ENCODE data around the gene CCNE1.

DNA sequence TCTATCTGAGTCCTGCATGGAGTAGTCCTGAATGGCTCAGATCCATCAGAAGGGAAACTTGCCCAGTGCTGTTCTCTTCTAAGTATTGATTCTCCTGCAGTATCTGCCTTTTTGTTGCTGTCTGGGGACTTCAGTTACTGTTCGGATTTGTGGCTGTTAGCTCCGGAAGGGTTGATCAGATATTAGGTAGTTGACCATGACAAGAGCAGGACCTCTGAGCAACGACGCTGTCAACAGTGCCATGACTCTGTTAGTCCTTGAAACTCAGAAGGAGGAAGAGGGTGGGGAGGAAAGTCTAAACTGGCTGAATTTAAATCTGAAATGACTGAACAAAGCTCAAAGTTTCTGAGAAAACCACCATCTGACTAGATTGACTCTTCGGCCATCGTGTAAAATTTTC lies 42.2 kb downstream of the CCNE1 start:
- TF ChIP-seq, protein P1, sequence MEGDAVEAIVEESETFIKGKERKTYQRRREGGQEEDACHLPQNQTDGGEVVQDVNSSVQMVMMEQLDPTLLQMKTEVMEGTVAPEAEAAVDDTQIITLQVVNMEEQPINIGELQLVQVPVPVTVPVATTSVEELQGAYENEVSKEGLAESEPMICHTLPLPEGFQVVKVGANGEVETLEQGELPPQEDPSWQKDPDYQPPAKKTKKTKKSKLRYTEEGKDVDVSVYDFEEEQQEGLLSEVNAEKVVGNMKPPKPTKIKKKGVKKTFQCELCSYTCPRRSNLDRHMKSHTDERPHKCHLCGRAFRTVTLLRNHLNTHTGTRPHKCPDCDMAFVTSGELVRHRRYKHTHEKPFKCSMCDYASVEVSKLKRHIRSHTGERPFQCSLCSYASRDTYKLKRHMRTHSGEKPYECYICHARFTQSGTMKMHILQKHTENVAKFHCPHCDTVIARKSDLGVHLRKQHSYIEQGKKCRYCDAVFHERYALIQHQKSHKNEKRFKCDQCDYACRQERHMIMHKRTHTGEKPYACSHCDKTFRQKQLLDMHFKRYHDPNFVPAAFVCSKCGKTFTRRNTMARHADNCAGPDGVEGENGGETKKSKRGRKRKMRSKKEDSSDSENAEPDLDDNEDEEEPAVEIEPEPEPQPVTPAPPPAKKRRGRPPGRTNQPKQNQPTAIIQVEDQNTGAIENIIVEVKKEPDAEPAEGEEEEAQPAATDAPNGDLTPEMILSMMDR (IDR thresholded peaks at IDR 0.05) = no peak
- no peak for TF ChIP-seq POLR2AphosphoS5 (IDR thresholded peaks at IDR 0.05)
